ENCODE results near the gene CXCL17. TPM values are rescaled to one million over a fixed set of nuclear protein-coding genes. Genes with fewer than 3 reads are reported as not detected.

The CXCL17 gene
- total RNA-seq, 1 experiment from 2014 or later, result not detected

DNA sequence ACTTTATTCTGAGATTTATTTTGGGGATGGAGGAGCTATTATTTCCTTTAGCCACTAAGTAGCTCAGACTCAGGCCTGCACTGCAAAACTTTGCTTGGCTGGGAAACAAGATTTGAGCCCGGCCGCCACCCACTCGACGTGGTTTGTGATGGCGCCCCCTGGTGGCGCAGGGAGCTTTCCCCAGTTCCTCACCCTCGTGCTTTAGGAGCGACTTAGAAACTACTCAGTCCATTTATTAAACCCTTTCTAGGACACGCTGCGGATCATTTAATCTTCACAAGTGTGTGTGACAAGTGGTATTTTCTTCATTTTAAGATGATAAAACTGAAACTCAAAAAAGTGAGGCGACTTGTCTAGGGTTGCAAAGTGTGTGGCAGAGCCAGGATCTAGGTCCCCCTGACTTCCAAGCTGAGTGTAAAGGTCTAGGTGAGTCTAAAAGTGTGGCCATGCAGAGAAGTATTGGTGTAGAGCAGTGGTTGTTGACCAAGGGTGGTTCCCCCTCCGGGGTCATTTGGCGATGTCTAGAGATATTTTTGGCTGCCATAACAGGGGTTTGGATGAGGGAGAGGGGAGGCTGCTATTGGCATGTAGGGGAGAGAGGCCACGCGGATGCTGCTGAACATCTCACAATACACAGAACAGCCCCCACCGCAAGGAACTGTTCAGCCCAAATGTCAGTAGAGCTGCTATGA is 2.2 kb downstream of the CXCL17 start:
- Histone ChIP-seq H3K27me3 (peaks cover 5% of the 10 kb centered on the region; the same call in 1 of the 2 replicates), H3K9me3 (no peaks in the 10 kb centered on the region), H3K4me3 (no peak overlapping the region), H3K36me3 (no peaks in the 10 kb centered on the region)
- peak; percentile 80 for DNase-seq

DNA sequence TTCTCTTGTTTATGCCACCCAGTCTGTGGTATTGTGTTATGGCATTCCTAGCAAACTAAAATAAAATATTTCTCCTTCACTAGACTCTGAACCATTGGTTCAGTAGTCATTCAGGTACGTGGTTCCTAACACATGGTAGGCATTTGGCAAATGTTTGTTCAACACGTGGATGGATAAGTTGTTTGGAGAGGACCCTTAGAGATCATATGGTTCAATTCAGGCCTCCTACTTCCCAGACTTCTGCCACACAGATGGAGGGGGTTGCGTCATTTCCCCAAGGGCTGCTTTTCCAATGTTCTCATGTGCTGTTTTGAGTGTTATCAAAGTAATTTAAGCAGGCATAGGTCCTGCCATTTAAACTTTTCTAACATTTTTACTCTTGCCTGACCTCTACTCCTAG is 6.7 kb downstream of the CXCL17 start:
- no peak for DNase-seq
- no peak overlapping the region for H3K4me3 ChIP-seq

DNA sequence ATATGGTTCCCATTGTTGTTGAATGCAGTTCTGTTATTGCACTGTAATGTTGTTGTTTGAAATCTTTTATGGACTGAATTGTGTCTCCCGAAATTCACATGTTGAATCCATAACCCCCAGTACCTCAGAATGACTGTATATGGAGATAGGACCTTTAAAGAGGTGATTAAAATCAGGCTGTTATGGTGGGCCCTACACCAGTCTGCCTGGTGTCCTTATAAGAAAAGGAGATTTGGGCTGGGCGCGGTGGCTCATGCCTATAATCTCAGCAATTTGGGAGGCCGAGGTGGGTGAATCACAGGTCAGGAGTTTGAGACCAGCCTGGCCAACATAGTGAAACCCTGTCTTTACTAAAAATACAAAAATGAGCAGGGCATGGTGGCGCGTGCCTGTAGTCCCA is 7.4 kb downstream of the CXCL17 start:
- H3K4me3 ChIP-seq, result no peak overlapping the region
- no peaks in the 10 kb centered on the region for H3K36me3 ChIP-seq
- no peaks in the 10 kb centered on the region for H3K9me3 ChIP-seq
- H3K27me3 ChIP-seq, result no peaks in the 10 kb centered on the region
- no peak for DNase-seq

More for the DNA sequence above, 6.7 kb downstream of the CXCL17 start:
- H3K27me3 ChIP-seq, result peaks cover 2% of the 10 kb centered on the region; the same call in 1 of the 2 replicates
- no peaks in the 10 kb centered on the region for H3K36me3 ChIP-seq
- no peaks in the 10 kb centered on the region for H3K9me3 ChIP-seq

DNA sequence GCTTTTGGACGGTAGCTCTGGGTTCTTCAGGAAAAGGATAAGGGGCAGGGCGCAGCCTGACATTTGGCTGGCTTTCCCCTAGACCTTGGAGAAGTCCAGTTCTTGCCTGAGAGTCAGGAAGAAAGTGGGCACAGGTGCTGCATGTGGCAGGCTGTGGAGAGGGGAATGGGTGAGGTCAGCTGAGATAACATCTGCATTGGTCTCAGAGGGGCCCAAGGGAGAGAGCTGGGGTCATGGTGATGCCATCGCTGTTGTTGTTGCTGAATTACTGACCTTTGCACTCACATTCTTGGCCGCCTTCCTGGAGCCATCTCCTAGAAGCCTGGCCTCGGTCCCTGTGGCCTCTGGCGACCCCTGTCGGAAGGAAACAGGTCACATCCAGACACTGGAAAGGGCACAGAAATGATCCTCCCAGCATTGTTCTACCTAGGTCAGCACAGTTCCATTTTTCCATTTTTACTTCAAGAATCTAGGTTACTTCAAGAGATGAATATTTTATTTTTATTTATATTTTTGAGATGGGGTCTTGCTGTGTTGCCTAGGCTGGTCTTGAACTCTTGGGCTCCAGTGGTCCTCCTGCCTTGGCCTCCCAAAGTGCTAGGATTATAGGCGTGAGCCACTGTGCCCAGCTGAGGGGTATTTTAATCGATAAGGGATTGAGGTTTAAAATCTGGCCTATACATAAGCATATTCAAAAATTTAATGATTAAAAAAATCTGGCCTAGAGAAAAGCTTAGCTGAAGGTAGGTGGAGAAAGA is 9.1 kb downstream of the CXCL17 start:
- no peaks in the 10 kb centered on the region for H3K9me3 ChIP-seq
- peak; percentile 85 for DNase-seq
- no peak overlapping the region for H3K4me3 ChIP-seq
- no peaks in the 10 kb centered on the region for H3K27me3 ChIP-seq
- H3K36me3 ChIP-seq, result no peaks in the 10 kb centered on the region

DNA sequence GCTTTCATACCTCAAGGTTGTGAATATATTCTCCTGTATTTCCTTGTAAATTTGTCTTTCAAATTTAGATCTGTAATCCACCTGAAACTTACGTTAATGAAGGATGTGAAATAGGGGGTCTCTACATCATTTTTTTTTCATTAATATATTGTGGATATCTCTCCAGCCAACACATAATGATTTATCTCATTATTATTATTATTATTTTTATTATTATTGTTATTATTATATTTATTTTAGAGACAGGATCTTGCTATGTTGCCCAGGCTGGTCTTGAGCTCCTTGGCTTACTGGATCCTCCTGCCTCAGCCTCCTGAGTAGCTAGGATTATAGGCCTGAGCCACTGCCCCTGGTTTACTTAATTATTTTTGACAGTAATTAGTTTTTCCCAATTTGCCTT is 11.3 kb downstream of the CXCL17 start:
- Histone ChIP-seq H3K9me3 (no peaks in the 10 kb centered on the region), H3K36me3 (no peaks in the 10 kb centered on the region), H3K27me3 (no peaks in the 10 kb centered on the region), H3K4me3 (no peak overlapping the region)
- DNase-seq, result no peak

DNA sequence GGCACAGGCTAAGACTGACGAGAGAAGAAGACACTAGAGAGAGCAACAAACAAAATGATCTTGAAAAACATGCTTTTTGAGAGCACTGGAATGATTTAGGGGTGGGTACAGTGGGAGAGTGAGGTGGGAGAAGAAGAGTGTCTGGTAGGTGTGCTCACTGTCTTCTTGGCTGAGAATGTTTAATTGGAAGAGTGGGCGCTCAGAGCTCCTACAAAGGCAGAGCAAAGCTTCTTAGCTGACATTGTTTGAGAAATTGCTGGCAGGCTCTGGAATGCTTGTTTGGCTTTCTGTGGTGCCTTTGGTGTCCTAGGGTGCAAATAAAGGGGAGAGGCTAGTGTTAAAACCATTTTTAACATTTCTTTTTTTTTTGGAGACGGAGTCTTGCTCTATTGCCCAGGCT is 14.1 kb downstream of the CXCL17 start:
- Histone ChIP-seq H3K9me3 (no peaks in the 10 kb centered on the region), H3K4me3 (no peak overlapping the region), H3K27me3 (no peaks in the 10 kb centered on the region), H3K36me3 (no peaks in the 10 kb centered on the region)
- no peak for DNase-seq

DNA sequence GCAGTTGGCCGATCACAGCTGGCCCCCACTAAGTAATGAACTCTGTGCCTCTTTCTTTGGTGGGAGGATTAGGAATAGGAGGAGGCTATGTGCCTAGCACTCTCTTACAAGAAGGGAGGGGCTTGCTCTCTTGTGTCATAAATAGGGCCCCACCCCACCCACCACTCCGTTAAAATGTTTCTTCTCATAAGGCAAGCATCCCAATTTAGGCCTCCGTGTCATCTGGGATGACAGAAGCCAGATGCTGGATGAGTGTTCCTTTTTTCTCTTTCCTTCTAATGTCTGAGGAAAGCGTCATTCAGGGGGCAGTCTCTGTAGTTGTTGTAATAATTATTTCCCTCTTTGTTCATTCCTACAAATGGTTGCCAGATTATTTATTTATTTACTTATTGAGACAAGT is 15.4 kb downstream of the CXCL17 start, which contains the start of gene LIPE:
Gene LIPE, minus strand, starts transcription at position 76 of the 400 bp plus-strand sequence. CDS start 239 bp downstream, outside the sequence.
- Histone ChIP-seq H3K4me3 (no peak within 1 kb of the TSS), H3K27me3 (no peaks in the 10 kb centered on the region), H3K36me3 (no peaks in the 10 kb centered on the region), H3K9me3 (no peaks in the 10 kb centered on the region)
- no peak for DNase-seq

DNA sequence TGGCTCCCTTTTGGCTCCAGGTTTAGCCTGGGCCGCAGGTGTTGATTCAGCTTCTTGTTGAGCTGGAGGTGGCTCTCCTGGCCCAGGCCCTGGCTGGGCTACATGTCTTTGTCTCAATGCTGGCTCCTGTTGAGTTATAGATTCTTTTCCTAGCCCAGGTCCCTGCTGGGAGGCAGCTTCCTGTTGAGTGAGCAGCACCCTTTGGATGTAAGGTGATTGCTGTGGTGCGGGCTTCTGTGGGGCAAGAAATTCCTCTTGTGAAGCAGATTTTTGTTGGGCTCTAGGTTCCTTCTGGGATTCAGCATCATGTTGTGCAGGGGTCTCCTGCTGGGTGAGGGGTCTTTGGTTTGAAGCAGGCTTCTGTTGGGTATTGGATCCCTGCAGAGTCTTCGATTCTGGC is 16.1 kb downstream of the CXCL17 start:
- Histone ChIP-seq H3K4me3 (no peak overlapping the region), H3K36me3 (no peaks in the 10 kb centered on the region), H3K27me3 (no peaks in the 10 kb centered on the region), H3K9me3 (no peaks in the 10 kb centered on the region)
- DNase-seq, result no peak

DNA sequence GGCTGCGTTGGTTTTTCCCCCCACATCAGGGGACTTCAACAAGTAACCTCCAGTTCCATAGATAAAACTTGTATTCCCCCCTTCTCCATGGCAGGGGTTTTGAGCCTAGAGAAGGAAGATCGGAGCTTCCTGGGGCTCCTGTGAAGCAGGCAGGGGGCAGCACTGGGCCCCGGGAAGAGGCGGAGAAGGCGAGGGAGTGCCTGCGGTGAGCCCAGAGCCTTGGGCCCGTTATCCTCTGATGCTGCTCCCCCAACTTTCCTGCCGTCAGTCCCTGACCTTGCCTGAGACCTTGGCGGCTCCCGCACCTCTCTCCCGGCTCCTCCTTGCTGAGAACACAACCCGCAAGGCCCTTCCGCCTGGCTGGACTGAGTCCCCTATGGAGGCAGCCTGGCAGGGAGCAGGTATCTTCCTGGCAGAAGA is 18.0 kb downstream of the CXCL17 start:
- Histone ChIP-seq H3K36me3 (no peaks in the 10 kb centered on the region), H3K4me3 (no peak overlapping the region), H3K27me3 (no peaks in the 10 kb centered on the region), H3K9me3 (no peaks in the 10 kb centered on the region)
- no peak for DNase-seq

DNA sequence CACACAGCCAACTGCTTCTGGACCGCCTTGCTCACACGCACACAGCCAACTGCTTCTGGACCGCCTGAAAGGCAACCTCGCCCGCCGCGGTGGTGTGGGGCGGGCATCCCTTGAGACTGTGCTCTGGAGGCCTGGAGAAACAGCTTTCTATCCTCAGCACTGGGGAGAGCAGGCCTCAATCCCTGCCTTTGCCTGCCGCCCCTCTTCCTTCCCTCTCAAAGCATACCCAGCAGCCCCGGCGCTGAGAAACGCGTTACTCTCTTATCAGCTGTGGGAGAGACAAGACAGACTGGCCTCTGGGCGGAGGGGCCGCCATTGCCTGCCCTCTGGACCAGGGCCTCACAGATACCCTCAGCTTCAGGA is 18.4 kb downstream of the CXCL17 start:
- Histone ChIP-seq H3K4me3 (no peak overlapping the region), H3K36me3 (no peaks in the 10 kb centered on the region), H3K27me3 (no peaks in the 10 kb centered on the region), H3K9me3 (no peaks in the 10 kb centered on the region)
- DNase-seq, result no peak

DNA sequence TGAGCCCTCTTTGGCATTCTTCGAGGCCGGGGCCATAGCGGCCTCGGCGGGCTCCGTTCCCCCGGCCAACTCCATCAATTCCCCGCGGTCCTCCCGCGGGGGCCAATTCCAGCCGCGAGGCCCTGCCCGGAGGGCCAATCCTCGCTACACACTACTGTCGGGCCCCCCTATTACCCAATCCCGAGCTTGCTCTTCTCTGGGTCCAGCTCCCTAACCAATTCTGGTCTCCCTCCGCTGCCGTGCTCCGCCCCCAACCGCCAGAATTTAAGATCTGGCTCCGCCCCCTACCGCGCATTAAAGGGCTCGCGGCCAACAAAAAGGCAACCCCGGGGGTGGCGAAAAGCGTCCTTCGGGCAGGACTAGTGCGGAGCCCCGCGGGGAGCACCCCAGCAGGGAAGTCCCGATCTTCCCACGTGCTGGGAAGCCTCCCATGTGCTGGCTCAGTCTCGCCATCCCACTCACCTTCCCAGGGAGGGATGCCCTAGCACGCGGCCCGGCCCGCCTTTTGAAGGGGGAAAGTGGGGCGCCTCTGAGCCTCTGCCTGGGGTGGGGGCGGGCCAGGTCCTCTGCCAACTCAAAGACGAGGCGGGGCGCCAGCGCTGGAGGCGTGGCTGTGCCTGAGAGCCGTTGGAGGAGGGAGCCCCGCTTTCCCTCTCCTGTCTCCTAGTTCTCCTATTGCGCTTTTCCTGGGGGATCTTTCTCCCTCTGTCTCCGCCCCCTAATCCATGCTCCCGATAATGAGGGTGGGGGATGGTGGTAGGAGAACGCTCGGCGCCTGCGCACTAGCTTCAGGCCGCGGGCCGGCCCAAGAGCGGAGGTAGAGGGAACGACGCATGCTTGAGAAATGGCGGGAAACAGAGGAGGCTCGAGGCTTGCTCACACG is 19.0 kb downstream of the CXCL17 start:
- H3K9me3 ChIP-seq, result no peaks in the 10 kb centered on the region
- peak; percentile 33 for DNase-seq

DNA sequence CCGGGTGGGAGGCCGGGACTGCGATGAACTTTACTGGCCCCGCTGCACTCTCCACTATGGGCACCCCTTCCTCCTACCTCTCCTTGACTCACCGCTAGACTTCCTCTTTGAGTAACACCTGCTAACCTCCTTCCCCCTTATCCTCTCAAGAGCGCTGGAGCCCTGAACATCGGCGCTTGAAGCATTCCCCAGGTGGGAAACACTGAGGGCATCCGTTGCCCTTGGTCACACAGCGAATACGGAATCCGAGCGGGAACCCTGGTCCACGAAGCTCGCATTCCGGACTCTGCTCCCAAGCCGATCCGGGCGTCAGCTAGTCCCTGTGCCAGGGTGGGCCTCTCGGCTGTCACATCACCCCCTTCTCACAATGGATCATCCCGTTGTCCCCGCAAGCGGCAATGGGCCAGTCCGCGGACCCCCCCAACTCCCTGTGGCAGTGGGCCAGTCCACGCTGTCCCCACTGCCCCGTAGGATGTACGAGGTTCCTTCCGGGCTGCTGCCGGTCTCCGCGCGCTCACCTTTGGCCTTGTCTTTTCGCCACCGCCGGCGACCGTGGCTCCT is 19.8 kb downstream of the CXCL17 start:
- no peak for DNase-seq
- no peaks in the 10 kb centered on the region for H3K36me3 ChIP-seq
- H3K9me3 ChIP-seq, result no peaks in the 10 kb centered on the region
- H3K27me3 ChIP-seq, result no peaks in the 10 kb centered on the region
- peak overlapping the region; percentile 21 for H3K4me3 ChIP-seq

More for the DNA sequence above, 19.0 kb downstream of the CXCL17 start:
- H3K27me3 ChIP-seq, result no peaks in the 10 kb centered on the region
- peak overlapping the region; percentile 21 for H3K4me3 ChIP-seq
- H3K36me3 ChIP-seq, result no peaks in the 10 kb centered on the region

DNA sequence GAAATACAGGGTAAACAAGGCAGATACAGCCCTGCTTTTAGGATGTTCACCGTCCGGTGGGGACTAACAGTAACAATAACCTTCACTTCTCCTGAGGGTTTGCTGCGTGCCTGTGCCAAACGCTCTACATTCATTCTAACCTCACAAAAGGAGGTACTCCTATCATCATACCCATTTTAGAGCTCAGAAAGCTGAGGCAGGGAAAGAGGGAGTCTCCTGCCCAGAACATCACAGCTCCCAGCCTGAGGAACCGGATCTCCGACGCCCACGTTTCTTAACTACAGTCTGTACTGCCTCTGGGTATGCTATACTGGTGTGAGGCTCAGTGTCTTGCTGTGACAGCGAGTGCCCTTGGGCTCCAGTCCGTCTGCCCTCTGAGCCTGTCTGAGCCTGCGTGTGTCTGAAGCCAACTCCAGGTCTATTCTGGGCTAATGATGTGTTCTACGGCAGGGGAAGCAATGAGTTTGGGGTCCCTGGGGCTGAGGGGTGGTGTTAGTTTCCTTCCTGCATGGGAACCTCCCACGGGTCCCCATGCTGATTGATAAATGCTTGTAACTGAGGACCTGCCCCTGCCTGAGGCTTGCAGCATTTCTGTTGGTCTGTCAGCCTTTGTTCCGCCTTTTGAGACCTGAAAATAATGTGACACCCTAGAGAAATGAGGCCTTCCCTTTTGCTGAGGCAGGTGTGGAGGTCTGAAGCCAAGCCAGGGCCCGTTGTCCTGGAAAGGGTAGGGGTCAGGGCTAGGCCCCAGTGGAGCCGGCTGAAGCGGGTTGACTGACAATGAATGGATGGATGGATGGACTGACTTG is 20.4 kb downstream of the CXCL17 start:
- no peak for DNase-seq
- H3K36me3 ChIP-seq, result no peaks in the 10 kb centered on the region
- no peaks in the 10 kb centered on the region for H3K9me3 ChIP-seq
- no peak overlapping the region for H3K4me3 ChIP-seq
- no peaks in the 10 kb centered on the region for H3K27me3 ChIP-seq

DNA sequence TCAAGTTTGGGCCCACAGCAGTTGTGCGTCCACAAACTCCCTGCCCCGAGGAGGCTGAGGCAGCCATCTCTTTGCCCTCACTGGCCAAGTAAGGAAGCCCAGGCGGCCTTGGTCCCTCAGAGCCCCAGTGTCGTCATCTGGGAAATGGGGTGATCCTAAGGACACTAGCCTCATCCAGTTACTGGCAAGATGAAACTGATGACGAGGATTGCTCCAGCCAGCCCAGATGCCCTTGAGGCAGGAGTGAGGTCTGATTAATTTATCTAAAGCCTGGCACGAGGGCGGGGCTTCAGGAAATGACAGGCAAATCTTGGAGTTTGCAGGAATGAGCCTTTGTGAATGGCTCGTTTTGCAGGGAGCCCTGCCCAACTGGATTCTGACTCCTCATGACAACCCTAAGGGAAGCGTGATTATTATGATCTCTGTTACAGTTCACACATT is 21.1 kb downstream of the CXCL17 start:
- Histone ChIP-seq H3K27me3 (no peaks in the 10 kb centered on the region), H3K4me3 (no peak overlapping the region), H3K9me3 (no peaks in the 10 kb centered on the region), H3K36me3 (no peaks in the 10 kb centered on the region)
- peak; percentile 33 for DNase-seq

DNA sequence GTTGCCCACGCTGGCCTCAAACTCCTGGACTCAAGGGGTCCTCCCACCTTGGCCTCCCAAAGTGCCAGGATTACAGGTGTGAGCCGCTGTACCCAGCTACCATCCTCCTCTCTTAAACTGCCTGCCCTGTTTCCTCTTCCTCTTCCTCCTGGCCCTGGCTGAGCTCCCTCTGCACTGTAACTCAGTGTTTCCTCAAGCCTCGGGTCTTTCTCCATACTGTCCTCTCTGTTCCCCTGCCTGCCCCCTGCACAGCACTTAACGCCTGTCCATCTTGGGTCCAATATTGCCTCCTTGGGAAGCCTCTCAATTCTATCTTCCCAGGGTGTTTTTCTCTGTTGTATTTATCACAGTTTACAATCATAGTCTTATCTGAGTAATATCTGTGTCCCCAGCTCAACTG is 21.6 kb downstream of the CXCL17 start:
- H3K36me3 ChIP-seq, result no peaks in the 10 kb centered on the region
- H3K4me3 ChIP-seq, result no peak overlapping the region
- no peaks in the 10 kb centered on the region for H3K27me3 ChIP-seq
- no peaks in the 10 kb centered on the region for H3K9me3 ChIP-seq
- DNase-seq, result no peak

DNA sequence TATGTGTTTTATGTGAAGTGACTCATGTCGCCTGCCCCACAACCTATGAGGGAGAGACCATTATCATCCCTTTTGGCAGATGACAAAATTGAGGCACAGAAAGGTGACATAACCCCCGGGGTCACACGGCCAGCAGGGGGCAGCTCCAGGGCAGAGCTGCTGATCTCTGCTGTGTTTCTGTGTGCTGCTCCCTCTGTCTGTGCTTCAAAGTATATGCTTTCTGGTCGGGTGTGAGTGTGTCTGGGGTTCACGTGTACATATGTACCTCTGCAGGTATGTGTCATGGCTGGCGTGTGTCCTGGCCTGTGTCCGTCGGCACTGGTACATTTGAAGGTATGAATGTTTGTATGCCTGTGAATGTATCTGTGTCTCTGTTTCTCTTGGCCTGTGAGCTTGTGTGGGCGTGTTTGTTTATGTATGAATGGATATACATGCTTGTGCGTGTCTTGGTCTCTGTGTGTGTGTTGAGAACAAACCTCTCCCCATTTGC is 22.6 kb downstream of the CXCL17 start:
- peak; percentile 71 for DNase-seq
- H3K9me3 ChIP-seq, result no peaks in the 10 kb centered on the region
- no peaks in the 10 kb centered on the region for H3K36me3 ChIP-seq
- no peak overlapping the region for H3K4me3 ChIP-seq
- no peaks in the 10 kb centered on the region for H3K27me3 ChIP-seq
